GM23338 (cell line): ENCODE measurements around the gene DNAH10. TPM values are rescaled to one million over a fixed set of nuclear protein-coding genes. Genes with fewer than 3 reads are reported as not detected.

Experiments
- ATAC-seq: fragments of 200-7000 bp; cut with Tn5 transposase; 3 replicates; pipeline ENCODE4 v1.9.1; 2020
- DNase-seq: peaks from one replicate; pipeline ENCODE4 v3.0.0-alpha.2; 2015; ENCODE audit warnings: low spot score
- H2AFZ ChIP-seq: fragments of 200-600 bp; sonication (generic); 2 replicates; pipeline ENCODE4 v1.8.0; 2016; ENCODE audit warnings: antibody characterized with exemption, mild to moderate bottlenecking, moderate library complexity
- H3F3A ChIP-seq: fragments of 200-600 bp; sonication (generic); replicated peaks from 2 replicates; pipeline ENCODE4 v1.8.0; 2017; ENCODE audit warnings: antibody characterized with exemption, mixed run types, low read depth
- H3K27ac ChIP-seq: fragments of 200-600 bp; sonication (generic); 2 replicates; pipeline ENCODE4 v1.6.1; 2016; ENCODE audit warnings: low read depth
- H3K27me3 ChIP-seq: fragments of 200-600 bp; sonication (generic); 2 replicates; pipeline ENCODE4 v1.8.0; 2016; ENCODE audit warnings: mild to moderate bottlenecking, mixed run types, moderate library complexity; ENCODE audit not compliant: insufficient read depth
- H3K36me3 ChIP-seq: fragments of 200-600 bp; sonication (generic); 2 replicates; pipeline ENCODE4 v1.8.0; 2016; ENCODE audit warnings: mild to moderate bottlenecking; ENCODE audit not compliant: insufficient read depth
- H3K4me1 ChIP-seq: fragments of 200-600 bp; sonication (generic); 2 replicates; pipeline ENCODE4 v1.8.0; 2016; ENCODE audit warnings: mild to moderate bottlenecking, moderate library complexity; ENCODE audit not compliant: insufficient read depth
- H3K4me2 ChIP-seq: fragments of 200-600 bp; sonication (generic); 2 replicates; pipeline ENCODE4 v1.7.1; 2017; ENCODE audit warnings: mixed run types
- H3K4me3 ChIP-seq: fragments of 200-600 bp; sonication (generic); 2 replicates; pipeline ENCODE4 v1.6.1; 2016; ENCODE audit warnings: mixed run types
- H3K79me2 ChIP-seq: fragments of 200-600 bp; sonication (generic); replicated peaks from 2 replicates; pipeline ENCODE4 v1.8.0; 2017; ENCODE audit warnings: mild to moderate bottlenecking; ENCODE audit not compliant: insufficient read depth
- H3K9me2 ChIP-seq: fragments of 200-600 bp; sonication (generic); 2 replicates; pipeline ENCODE4 v1.8.0; 2017; ENCODE audit not compliant: insufficient read depth
- H4K20me1 ChIP-seq: fragments of 200-600 bp; sonication (generic); replicated peaks from 2 replicates; pipeline ENCODE4 v1.8.0; 2017; ENCODE audit warnings: mild to moderate bottlenecking; ENCODE audit not compliant: insufficient read depth
- H3K27ac Mint-ChIP-seq: 2 replicates; pipeline ENCODE4 v1.8.0; 2020; ENCODE audit warnings: inconsistent platforms, mild to moderate bottlenecking, moderate library complexity, mixed read lengths
- H3K27me3 Mint-ChIP-seq: 3 replicates; pipeline ENCODE4 v1.8.0; 2022; ENCODE audit warnings: low read depth, mild to moderate bottlenecking, moderate library complexity, mixed read lengths, inconsistent platforms; ENCODE audit not compliant: insufficient read depth, poor library complexity
- H3K36me3 Mint-ChIP-seq: 3 replicates; pipeline ENCODE4 v1.8.0; 2021; ENCODE audit warnings: low read depth, mild to moderate bottlenecking, inconsistent platforms, moderate library complexity, mixed read lengths
- H3K4me1 Mint-ChIP-seq: 3 replicates; pipeline ENCODE4 v1.8.0; 2020; ENCODE audit warnings: mild to moderate bottlenecking, inconsistent platforms, mixed read lengths
- H3K4me3 Mint-ChIP-seq: 3 replicates; pipeline ENCODE4 v1.8.0; 2021; ENCODE audit warnings: moderate library complexity, mild to moderate bottlenecking, inconsistent platforms, mixed read lengths
- H3K9me3 Mint-ChIP-seq: 3 replicates; pipeline ENCODE4 v1.8.0; 2020; ENCODE audit warnings: moderate library complexity, mild to moderate bottlenecking, inconsistent platforms, mixed read lengths
- CREB1 ChIP-seq: fragments of 250-450 bp; sonication (Bioruptor Pico); IDR thresholded peaks from 2 replicates; pipeline ENCODE4 v1.5.0; 2020; ENCODE audit warnings: low read depth, mild to moderate bottlenecking, moderate library complexity
- CTCF ChIP-seq, 2 experiments: fragments of 200-600 bp in 1 of 2; sonication (generic) in 1 of 2; conservative IDR thresholded peaks; 2 replicates each; pipeline versions ENCODE4 v1.5.1 to v1.6.1; 2016 to 2017; ENCODE audit warnings: antibody characterized with exemption in 2 of 2, low read depth in 2 of 2, mild to moderate bottlenecking in 2 of 2, moderate library complexity in 1 of 2
- ETS1 ChIP-seq: IDR thresholded peaks from 2 replicates; pipeline ENCODE4 v1.6.1; 2016; ENCODE audit warnings: antibody characterized with exemption
- EZH2 ChIP-seq: fragments of 200-600 bp; sonication (generic); IDR thresholded peaks from one replicate; pipeline ENCODE4 v1.8.0; 2017; ENCODE audit warnings: antibody characterized with exemption, mild to moderate bottlenecking, low read depth; ENCODE audit not compliant: unreplicated experiment
- EZH2phosphoT487 ChIP-seq: fragments of 200-600 bp; sonication (generic); IDR thresholded peaks from one replicate; pipeline ENCODE4 v1.8.1; 2018; ENCODE audit warnings: antibody characterized with exemption; ENCODE audit not compliant: unreplicated experiment
- JUNB ChIP-seq: IDR thresholded peaks from one replicate; pipeline ENCODE4 v1.6.1; 2016; ENCODE audit warnings: antibody characterized with exemption; ENCODE audit not compliant: unreplicated experiment
- NANOG ChIP-seq: IDR thresholded peaks from 2 replicates; pipeline ENCODE4 v1.6.1; 2016; ENCODE audit warnings: antibody characterized with exemption, borderline replicate concordance
- POLR2AphosphoS5 ChIP-seq: IDR thresholded peaks from 2 replicates; pipeline ENCODE4 v1.6.1; 2016; ENCODE audit warnings: antibody characterized with exemption, low read depth
- STAT1 ChIP-seq: IDR thresholded peaks from one replicate; pipeline ENCODE4 v1.6.1; 2016; ENCODE audit warnings: antibody characterized with exemption; ENCODE audit not compliant: unreplicated experiment
- ZNF114 ChIP-seq: fragments of 250-450 bp; sonication (Bioruptor Pico); IDR thresholded peaks from 2 replicates; pipeline ENCODE4 v1.5.0; 2020; ENCODE audit warnings: mild to moderate bottlenecking, moderate library complexity
- ZNF331 ChIP-seq: fragments of 250-450 bp; sonication (Bioruptor Pico); IDR thresholded peaks from 2 replicates; pipeline ENCODE4 v1.5.0; 2020; ENCODE audit warnings: low read depth, mild to moderate bottlenecking, moderate library complexity
- ZNF462 ChIP-seq: fragments of 250-450 bp; sonication (Bioruptor Pico); IDR thresholded peaks from 2 replicates; pipeline ENCODE4 v1.5.0; 2020; ENCODE audit warnings: mild to moderate bottlenecking, moderate library complexity
- polyA plus RNA-seq: library from polyadenylated mRNA; unstranded; fragments of >200 nt; fragmentation: Nextera tagmentation; extraction: Ambion mirVana; gene quantifications from 2 replicates; pipeline ENCODE4 v1.2.1, GENCODE V29; 2016
- total RNA-seq: library from RNA; depleted of rRNA; stranded (reverse); fragments of >200 nt; shearing (Covaris generic); gene quantifications from 2 replicates; pipeline ENCODE4 v1.2.3, GENCODE V29; 2014
- TF ChIP-seq, protein P1 (sequence below): IDR thresholded peaks from one replicate; pipeline ENCODE4 v1.6.1; 2018; ENCODE audit warnings: antibody characterized with exemption; ENCODE audit not compliant: unreplicated experiment

DNAH10 gene
- total and polyA plus RNA-seq, 2 experiments from 2014 or later: 0.03 TPM

DNA sequence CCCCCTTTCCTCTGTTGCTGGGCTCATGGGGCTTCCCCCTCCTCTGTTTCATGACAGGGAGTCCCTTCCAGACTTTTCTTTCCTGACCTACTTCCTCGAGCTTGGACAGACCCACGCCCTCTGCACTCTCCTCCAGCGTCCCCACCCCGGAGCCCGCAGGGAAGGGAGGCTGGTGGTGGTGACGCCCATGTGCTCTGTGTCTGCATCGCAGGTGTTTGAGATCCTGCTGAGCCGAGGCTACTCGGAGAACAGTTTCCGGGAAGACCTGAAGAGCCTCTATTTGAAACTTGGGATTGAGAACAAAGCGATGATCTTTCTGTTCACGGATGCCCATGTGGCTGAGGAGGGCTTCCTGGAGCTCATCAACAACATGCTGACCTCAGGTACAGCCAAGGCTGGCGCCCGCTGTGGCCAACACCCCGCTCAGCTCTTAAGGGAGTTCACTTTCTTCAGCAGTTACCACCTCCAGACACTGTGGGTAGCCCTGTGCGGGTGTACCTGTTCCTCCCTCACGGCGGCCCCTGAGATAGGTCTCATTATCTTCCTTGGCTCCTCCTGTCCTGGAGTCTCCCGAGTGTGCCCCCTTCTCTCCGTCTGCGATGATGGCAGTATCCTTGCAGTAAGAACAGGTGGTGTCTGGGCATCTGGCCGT lies 125.0 kb downstream of the DNAH10 start:
- Histone ChIP-seq H3K36me3 (no peaks in the 10 kb centered on the region), H3K27me3 (no peaks in the 10 kb centered on the region), H3K27ac (no peak overlapping the region), H3K9me2 (no peaks in the 10 kb centered on the region), H3K4me2 (no peak overlapping the region), H3K79me2 (no peaks in the 10 kb centered on the region), H2AFZ (no peak overlapping the region), H3K4me1 (no peaks in the 10 kb centered on the region), H3F3A (no peaks in the 10 kb centered on the region), H4K20me1 (no peaks in the 10 kb centered on the region), H3K4me3 (no peak overlapping the region)
- H3K27ac Mint-ChIP-seq: no peak overlapping the region
- DNase-seq: no peak
- H3K4me1 Mint-ChIP-seq: peaks cover 10% of the 10 kb centered on the region
- ATAC-seq: peak; percentile 32; the same call in 2 of the 3 replicates
- no peak overlapping the region for H3K4me3 Mint-ChIP-seq
- peaks cover 7% of the 10 kb centered on the region for H3K27me3 Mint-ChIP-seq
- H3K36me3 Mint-ChIP-seq: no peaks in the 10 kb centered on the region
- H3K9me3 Mint-ChIP-seq: no peaks in the 10 kb centered on the region
- no peak for TF ChIP-seq NANOG
- no peak for TF ChIP-seq CREB1 (CRISPR knock-in tag)
- TF ChIP-seq EZH2: no peak
- TF ChIP-seq CTCF (conservative IDR thresholded peaks at IDR 0.05; ENCODE audit: low read depth in 2 of 2): no peak
- TF ChIP-seq POLR2AphosphoS5: no peak
- no peak for TF ChIP-seq JUNB
- no peak for TF ChIP-seq EZH2phosphoT487
- TF ChIP-seq ZNF331 (CRISPR knock-in tag): no peak
- TF ChIP-seq, protein P1, sequence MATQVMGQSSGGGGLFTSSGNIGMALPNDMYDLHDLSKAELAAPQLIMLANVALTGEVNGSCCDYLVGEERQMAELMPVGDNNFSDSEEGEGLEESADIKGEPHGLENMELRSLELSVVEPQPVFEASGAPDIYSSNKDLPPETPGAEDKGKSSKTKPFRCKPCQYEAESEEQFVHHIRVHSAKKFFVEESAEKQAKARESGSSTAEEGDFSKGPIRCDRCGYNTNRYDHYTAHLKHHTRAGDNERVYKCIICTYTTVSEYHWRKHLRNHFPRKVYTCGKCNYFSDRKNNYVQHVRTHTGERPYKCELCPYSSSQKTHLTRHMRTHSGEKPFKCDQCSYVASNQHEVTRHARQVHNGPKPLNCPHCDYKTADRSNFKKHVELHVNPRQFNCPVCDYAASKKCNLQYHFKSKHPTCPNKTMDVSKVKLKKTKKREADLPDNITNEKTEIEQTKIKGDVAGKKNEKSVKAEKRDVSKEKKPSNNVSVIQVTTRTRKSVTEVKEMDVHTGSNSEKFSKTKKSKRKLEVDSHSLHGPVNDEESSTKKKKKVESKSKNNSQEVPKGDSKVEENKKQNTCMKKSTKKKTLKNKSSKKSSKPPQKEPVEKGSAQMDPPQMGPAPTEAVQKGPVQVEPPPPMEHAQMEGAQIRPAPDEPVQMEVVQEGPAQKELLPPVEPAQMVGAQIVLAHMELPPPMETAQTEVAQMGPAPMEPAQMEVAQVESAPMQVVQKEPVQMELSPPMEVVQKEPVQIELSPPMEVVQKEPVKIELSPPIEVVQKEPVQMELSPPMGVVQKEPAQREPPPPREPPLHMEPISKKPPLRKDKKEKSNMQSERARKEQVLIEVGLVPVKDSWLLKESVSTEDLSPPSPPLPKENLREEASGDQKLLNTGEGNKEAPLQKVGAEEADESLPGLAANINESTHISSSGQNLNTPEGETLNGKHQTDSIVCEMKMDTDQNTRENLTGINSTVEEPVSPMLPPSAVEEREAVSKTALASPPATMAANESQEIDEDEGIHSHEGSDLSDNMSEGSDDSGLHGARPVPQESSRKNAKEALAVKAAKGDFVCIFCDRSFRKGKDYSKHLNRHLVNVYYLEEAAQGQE: no peak
- TF ChIP-seq ZNF462 (CRISPR knock-in tag): no peak
- TF ChIP-seq ETS1: no peak
- no peak for TF ChIP-seq ZNF114 (CRISPR knock-in tag)
- no peak for TF ChIP-seq STAT1
